ENCODE measurements around the gene ADAMTS10.
A peak's percentile ranks its signal among the peaks of the same experiment; 100 is the strongest.
"Not testable (repeated sequence)": the region's sequence is repeated elsewhere in the genome, so short reads cannot be mapped to it uniquely, and the experiment has no call there.

ADAMTS10 gene

GRCh38 chr19:8626842-8627241 lies 16.3 kb upstream of the ADAMTS10 start:
- no peak for DNase-seq

- DNase-seq, result not testable (repeated sequence)
These were observed 12.4 kb upstream of the ADAMTS10 start for GRCh38 chr19:8622886-8623285.

GRCh38 chr19:8618751-8619150 lies 8.2 kb upstream of the ADAMTS10 start:
- no peak for DNase-seq

GRCh38 chr19:8617984-8618383 lies 7.5 kb upstream of the ADAMTS10 start:
- no peak for DNase-seq

GRCh38 chr19:8617325-8617724 lies 6.8 kb upstream of the ADAMTS10 start:
- DNase-seq, result not testable (repeated sequence)

GRCh38 chr19:8616861-8617260 lies 6.3 kb upstream of the ADAMTS10 start:
- no peak for DNase-seq

GRCh38 chr19:8615813-8616596 lies 5.5 kb upstream of the ADAMTS10 start:
- DNase-seq, result peak; percentile 57

- DNase-seq, result peak; percentile 72
These were observed 4.5 kb upstream of the ADAMTS10 start for GRCh38 chr19:8615024-8615423.

GRCh38 chr19:8614455-8614854 lies 3.9 kb upstream of the ADAMTS10 start:
- no peak for DNase-seq

GRCh38 chr19:8612807-8613171 lies 2.3 kb upstream of the ADAMTS10 start:
- no peak for DNase-seq

GRCh38 chr19:8611877-8612806 lies 1.6 kb upstream of the ADAMTS10 start:
- DNase-seq, result peak; percentile 87

- peak; percentile 27 for DNase-seq
These were observed 919 bp upstream of the ADAMTS10 start for GRCh38 chr19:8611391-8611876.

- DNase-seq, result no peak
These were observed 403 bp upstream of the ADAMTS10 start for GRCh38 chr19:8610936-8611300.

- DNase-seq, result peak; percentile 68
These were observed 1.1 kb downstream of the ADAMTS10 start for GRCh38 chr19:8609279-8610040.

- no peak for DNase-seq
These were observed 1.6 kb downstream of the ADAMTS10 start for GRCh38 chr19:8608941-8609278.

GRCh38 chr19:8607386-8607785 lies 3.1 kb downstream of the ADAMTS10 start:
- DNase-seq, result peak; percentile 38

GRCh38 chr19:8605514-8605913 lies 5.0 kb downstream of the ADAMTS10 start:
- DNase-seq, result no peak

GRCh38 chr19:8601796-8602195 lies 8.7 kb downstream of the ADAMTS10 start:
- no peak for DNase-seq

GRCh38 chr19:8600816-8601215 lies 9.7 kb downstream of the ADAMTS10 start:
- no peak for DNase-seq

- DNase-seq, result no peak
These were observed 10.5 kb downstream of the ADAMTS10 start for GRCh38 chr19:8600064-8600463.

- DNase-seq, result no peak
These were observed 14.3 kb downstream of the ADAMTS10 start for GRCh38 chr19:8596168-8596567.

- DNase-seq, result no peak
These were observed 14.9 kb downstream of the ADAMTS10 start for GRCh38 chr19:8595651-8596050.

- no peak for DNase-seq
These were observed 16.6 kb downstream of the ADAMTS10 start for GRCh38 chr19:8593931-8594330.
